Gastrocnemius medialis (tissue), 4 donors: ENCODE measurements around the gene WDR18.

Experiments used
- POLR2A ChIP-seq, 2 donors: fragments of 450-650 bp; IDR thresholded peaks; one replicate each; pipeline ENCODE4 v1.6.1; 2017; ENCODE audit warnings: antibody characterized with exemption in 2 of 2, mild to moderate bottlenecking in 2 of 2, moderate library complexity in 2 of 2
- TF ChIP-seq, protein P1 (sequence below), 5 experiments: fragments of 450-650 bp in 3 of 5; fragments of 200-600 bp in 2 of 5; sonication (generic) in 2 of 5; IDR thresholded peaks in 4 of 5; conservative IDR thresholded peaks in 1 of 5; 1 replicate in 4 of 5; 2 replicates in 1 of 5; pipeline ENCODE4 v1.5.1; 2016 to 2019; ENCODE audit warnings: antibody characterized with exemption in 5 of 5, mild to moderate bottlenecking in 3 of 5, moderate library complexity in 3 of 5

DNA sequence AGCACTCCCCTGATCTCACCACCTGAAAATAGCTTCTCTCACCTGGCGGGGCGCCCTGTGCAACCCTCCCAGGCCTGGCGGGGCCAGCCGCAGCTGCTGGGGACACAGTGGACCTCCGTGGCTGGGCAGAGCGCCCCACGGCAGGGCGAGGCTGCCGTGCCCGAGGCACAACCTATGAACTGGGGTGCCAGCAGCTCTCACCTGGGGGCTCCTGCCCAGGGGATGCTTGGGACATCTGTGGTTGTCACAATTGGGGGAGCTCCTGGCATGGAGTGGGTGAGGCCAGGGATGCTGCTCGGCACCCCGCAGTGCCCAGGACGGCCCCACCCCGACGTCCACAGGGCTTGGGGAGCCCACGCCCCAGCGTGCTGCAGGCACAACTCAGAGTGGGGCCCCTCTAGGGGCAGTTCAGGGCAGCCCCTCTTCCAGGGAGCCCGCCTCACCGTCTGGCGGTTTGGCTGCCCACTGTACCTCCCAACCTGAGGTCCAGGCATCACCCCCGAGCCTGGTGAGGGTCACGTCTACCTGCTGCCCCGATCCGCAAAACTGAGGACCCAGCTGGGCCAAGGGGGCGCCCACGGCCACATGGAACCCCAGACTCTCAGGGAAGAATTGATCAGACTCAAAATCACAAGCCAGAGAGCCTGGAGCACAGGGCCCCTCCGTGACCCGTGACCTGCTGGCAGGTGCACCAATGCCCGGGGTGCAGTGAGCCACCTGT, 31.1 kb downstream of the WDR18 start:
- TF ChIP-seq, protein P1, sequence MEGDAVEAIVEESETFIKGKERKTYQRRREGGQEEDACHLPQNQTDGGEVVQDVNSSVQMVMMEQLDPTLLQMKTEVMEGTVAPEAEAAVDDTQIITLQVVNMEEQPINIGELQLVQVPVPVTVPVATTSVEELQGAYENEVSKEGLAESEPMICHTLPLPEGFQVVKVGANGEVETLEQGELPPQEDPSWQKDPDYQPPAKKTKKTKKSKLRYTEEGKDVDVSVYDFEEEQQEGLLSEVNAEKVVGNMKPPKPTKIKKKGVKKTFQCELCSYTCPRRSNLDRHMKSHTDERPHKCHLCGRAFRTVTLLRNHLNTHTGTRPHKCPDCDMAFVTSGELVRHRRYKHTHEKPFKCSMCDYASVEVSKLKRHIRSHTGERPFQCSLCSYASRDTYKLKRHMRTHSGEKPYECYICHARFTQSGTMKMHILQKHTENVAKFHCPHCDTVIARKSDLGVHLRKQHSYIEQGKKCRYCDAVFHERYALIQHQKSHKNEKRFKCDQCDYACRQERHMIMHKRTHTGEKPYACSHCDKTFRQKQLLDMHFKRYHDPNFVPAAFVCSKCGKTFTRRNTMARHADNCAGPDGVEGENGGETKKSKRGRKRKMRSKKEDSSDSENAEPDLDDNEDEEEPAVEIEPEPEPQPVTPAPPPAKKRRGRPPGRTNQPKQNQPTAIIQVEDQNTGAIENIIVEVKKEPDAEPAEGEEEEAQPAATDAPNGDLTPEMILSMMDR (IDR thresholded peaks at IDR 0.05 in 4 of 5, conservative IDR thresholded peaks at IDR 0.05 in 1 of 5), result no peak
- no peak for TF ChIP-seq POLR2A (IDR thresholded peaks at IDR 0.05)
